ENCODE results near the gene DCAF12.

Gene DCAF12

DNA sequence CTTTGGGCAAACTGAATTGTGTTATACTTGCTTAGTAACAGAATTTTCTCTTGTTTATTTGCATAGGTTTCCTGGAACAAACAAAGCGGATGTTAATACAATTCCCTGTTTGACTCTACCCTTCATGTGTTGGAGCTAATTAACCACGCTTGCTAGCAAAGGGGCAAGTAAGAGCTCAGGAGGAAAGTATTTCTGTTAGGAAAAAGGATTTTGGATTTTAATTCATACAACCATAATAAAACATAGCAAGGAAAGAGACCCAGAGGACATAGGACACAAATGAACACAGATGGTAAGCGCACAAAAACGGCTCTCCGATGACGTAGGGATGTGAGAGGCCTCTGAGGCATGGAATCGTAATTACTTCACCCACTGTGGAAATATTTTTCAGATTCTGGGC, 5.1 kb upstream of the DCAF12 start (continued):
- TF ChIP-seq ZNF132 (tag by site-specific recombination; IDR thresholded peaks at IDR 0.05; ENCODE audit: borderline replicate concordance) (no peak), MEIS1 (CRISPR knock-in tag; IDR thresholded peaks at IDR 0.05; ENCODE audit: borderline replicate concordance) (no peak), REPIN1 (tag by site-specific recombination; IDR thresholded peaks at IDR 0.05; ENCODE audit: low read depth) (no peak)
- TF ChIP-seq, protein P1, sequence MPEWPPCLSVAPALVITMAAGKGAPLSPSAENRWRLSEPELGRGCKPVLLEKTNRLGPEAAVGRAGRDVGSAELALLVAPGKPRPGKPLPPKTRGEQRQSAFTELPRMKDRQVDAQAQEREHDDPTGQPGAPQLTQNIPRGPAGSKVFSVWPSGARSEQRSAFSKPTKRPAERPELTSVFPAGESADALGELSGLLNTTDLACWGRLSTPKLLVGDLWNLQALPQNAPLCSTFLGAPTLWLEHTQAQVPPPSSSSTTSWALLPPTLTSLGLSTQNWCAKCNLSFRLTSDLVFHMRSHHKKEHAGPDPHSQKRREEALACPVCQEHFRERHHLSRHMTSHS (tag by site-specific recombination; IDR thresholded peaks at IDR 0.05): no peak
- TF ChIP-seq, protein P2, sequence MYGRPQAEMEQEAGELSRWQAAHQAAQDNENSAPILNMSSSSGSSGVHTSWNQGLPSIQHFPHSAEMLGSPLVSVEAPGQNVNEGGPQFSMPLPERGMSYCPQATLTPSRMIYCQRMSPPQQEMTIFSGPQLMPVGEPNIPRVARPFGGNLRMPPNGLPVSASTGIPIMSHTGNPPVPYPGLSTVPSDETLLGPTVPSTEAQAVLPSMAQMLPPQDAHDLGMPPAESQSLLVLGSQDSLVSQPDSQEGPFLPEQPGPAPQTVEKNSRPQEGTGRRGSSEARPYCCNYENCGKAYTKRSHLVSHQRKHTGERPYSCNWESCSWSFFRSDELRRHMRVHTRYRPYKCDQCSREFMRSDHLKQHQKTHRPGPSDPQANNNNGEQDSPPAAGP (tag by site-specific recombination; IDR thresholded peaks at IDR 0.05): no peak

DNA sequence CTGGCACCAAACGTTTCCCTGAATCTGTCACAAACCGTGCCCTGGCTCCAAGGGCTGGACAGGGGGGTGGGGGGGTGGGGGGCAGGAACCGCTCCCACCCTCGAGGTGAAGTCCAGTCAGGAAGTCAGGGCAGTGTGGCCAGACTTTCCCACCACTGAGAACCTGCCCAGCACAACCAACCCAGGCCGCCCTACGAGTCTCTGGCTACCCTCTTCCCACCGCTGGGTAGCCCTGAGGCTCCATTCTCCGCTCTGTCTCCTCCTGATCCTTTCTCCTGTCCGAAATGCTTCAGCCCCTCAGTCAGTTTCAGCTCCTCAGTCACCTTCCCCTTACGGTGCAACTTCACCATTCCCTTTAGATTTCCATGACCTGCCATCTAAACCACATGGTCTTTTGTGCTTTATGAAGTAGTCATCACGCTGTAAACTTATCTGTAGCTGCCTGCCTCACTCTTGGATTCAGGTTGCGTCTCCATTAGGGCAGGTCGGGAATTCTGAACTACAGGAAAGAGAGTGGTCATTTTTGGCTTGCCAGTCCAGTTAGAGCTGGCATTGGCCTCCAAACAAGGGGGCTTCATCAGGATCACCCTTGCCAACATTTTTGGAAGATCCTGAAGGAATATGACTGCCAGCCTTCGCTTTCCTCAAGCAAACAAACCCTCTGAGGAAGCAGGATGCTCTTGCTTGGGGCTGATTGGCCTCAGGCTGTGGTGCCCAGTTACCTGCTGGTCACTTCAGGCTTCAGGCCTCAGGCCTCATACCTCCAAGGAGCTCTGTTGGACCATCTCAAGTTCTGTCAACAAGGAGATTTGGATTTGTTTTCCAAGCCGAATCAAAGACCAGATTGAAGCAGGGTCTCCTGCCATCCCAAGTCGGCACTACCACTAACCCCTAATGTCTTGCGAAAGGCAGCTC, 794 bp upstream of the DCAF12 start:
- POLR2A ChIA-PET: interaction anchor here (0.8 to 1.8 kb wide), 4 partner anchors 11 to 54 kb away, joined by 3 to 5 read pairs (median 3); partner anchors contain the start of gene UBAP1

DNA sequence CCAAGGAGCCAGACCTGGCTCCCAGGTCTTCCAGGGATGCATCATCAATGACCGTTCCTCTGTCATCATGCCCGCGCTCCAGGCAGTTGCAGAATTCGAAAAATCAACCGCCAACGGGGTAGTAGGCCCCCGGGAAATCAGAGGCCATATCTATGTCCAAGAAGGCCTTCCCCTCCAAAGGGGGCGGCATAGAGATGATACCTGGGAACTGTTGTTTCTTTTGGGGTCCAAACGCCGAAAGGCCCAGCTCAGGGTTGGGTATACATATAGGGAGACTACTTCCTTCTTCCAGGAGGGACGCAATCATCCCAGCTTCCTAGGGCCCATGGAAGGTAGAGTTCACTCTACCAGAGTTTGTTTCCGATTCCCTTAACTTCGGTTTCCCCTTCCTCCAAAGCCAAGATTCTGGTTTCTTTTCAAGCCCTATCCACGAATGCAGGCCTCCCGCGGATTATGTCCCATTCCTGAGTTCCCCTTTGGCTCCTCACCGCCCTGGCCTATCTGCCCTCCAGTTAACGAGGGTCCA, 754 bp downstream of the DCAF12 start:
- peak overlapping the region; percentile 69 for H3K27ac ChIP-seq (ENCODE audit: extremely low read depth, low read depth, low read length)
- H3K4me3 ChIP-seq (ENCODE audit: low read depth, low read length): peak overlapping the region; percentile 84
- H3K36me3 ChIP-seq (ENCODE audit: control insufficient read depth in 2 of 2, insufficient read depth in 1 of 2, low read length in 2 of 2): peaks cover 0 to 41% of the 10 kb centered on the region in 2 experiments; a peak in 2 of 3 replicates
- ChIA-PET POLR2A (interaction anchor here (0.6 to 1.8 kb wide), 4 partner anchors 9 to 54 kb away, joined by 4 to 9 read pairs (median 6); partner anchors contain the start of gene UBAP1), CTCF (interaction anchor here (0.7 to 1.5 kb wide), 2 partner anchors 52 to 105 kb away, joined by 3 to 5 read pairs; no protein-coding TSS in a partner anchor)
- 0 out of 2 replicates have a peak, but pooled peaks cover 2% of the 10 kb centered on the region for H3K4me1 ChIP-seq (ENCODE audit: control insufficient read depth, insufficient read depth, low read length)
- H3K9me3 ChIP-seq (ENCODE audit: control insufficient read depth, insufficient read depth, low read depth, low read length): no peaks in the 10 kb centered on the region
- TF ChIP-seq, protein P3, sequence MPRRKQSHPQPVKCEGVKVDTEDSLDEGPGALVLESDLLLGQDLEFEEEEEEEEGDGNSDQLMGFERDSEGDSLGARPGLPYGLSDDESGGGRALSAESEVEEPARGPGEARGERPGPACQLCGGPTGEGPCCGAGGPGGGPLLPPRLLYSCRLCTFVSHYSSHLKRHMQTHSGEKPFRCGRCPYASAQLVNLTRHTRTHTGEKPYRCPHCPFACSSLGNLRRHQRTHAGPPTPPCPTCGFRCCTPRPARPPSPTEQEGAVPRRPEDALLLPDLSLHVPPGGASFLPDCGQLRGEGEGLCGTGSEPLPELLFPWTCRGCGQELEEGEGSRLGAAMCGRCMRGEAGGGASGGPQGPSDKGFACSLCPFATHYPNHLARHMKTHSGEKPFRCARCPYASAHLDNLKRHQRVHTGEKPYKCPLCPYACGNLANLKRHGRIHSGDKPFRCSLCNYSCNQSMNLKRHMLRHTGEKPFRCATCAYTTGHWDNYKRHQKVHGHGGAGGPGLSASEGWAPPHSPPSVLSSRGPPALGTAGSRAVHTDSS (tag by site-specific recombination; IDR thresholded peaks at IDR 0.05): no peak
- TF ChIP-seq ZNF626 (tag by site-specific recombination; IDR thresholded peaks at IDR 0.05): no peak
- TF ChIP-seq ZBTB48 (tag by site-specific recombination; IDR thresholded peaks at IDR 0.05): 0 out of 2 replicates have a peak, but pooled peaks have one; percentile 48
- TF ChIP-seq, protein P4, sequence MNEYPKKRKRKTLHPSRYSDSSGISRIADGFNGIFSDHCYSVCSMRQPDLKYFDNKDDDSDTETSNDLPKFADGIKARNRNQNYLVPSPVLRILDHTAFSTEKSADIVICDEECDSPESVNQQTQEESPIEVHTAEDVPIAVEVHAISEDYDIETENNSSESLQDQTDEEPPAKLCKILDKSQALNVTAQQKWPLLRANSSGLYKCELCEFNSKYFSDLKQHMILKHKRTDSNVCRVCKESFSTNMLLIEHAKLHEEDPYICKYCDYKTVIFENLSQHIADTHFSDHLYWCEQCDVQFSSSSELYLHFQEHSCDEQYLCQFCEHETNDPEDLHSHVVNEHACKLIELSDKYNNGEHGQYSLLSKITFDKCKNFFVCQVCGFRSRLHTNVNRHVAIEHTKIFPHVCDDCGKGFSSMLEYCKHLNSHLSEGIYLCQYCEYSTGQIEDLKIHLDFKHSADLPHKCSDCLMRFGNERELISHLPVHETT (tag by site-specific recombination; IDR thresholded peaks at IDR 0.05): no peak
- TF ChIP-seq ZNF133 (tag by site-specific recombination; IDR thresholded peaks at IDR 0.05): no peak
- 0 out of 2 replicates have a peak, but pooled peaks have one; percentile 36 for TF ChIP-seq IKZF3 (tag by site-specific recombination; IDR thresholded peaks at IDR 0.05)
- peak; percentile 90 for TF ChIP-seq ZBTB17 (tag by site-specific recombination; IDR thresholded peaks at IDR 0.05)
- TF ChIP-seq, protein P5, sequence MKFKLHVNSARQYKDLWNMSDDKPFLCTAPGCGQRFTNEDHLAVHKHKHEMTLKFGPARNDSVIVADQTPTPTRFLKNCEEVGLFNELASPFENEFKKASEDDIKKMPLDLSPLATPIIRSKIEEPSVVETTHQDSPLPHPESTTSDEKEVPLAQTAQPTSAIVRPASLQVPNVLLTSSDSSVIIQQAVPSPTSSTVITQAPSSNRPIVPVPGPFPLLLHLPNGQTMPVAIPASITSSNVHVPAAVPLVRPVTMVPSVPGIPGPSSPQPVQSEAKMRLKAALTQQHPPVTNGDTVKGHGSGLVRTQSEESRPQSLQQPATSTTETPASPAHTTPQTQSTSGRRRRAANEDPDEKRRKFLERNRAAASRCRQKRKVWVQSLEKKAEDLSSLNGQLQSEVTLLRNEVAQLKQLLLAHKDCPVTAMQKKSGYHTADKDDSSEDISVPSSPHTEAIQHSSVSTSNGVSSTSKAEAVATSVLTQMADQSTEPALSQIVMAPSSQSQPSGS (tag by site-specific recombination; IDR thresholded peaks at IDR 0.05; ENCODE audit: low read depth): no peak

More for the DNA sequence above, 794 bp upstream of the DCAF12 start:
- TF ChIP-seq MYNN (tag by site-specific recombination; IDR thresholded peaks at IDR 0.05; ENCODE audit: borderline replicate concordance): no peak
- no peak for TF ChIP-seq PRDM1 (tag by site-specific recombination; IDR thresholded peaks at IDR 0.05)
- TF ChIP-seq OSR2 (tag by site-specific recombination; IDR thresholded peaks at IDR 0.05): no peak
- no peak for TF ChIP-seq YY2 (tag by site-specific recombination; IDR thresholded peaks at IDR 0.05)
- no peak for TF ChIP-seq SP2 (tag by site-specific recombination; IDR thresholded peaks at IDR 0.05)
- TF ChIP-seq, protein P6, sequence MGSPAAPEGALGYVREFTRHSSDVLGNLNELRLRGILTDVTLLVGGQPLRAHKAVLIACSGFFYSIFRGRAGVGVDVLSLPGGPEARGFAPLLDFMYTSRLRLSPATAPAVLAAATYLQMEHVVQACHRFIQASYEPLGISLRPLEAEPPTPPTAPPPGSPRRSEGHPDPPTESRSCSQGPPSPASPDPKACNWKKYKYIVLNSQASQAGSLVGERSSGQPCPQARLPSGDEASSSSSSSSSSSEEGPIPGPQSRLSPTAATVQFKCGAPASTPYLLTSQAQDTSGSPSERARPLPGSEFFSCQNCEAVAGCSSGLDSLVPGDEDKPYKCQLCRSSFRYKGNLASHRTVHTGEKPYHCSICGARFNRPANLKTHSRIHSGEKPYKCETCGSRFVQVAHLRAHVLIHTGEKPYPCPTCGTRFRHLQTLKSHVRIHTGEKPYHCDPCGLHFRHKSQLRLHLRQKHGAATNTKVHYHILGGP (tag by site-specific recombination; IDR thresholded peaks at IDR 0.05): no peak
- no peak for TF ChIP-seq ZNF747 (tag by site-specific recombination; IDR thresholded peaks at IDR 0.05)
- TF ChIP-seq ZNF626 (tag by site-specific recombination; IDR thresholded peaks at IDR 0.05): no peak
- no peak for TF ChIP-seq YY1 (tag by site-specific recombination; IDR thresholded peaks at IDR 0.05)
- no peak for TF ChIP-seq ZNF239 (tag by site-specific recombination; IDR thresholded peaks at IDR 0.05)
- H3K36me3 ChIP-seq (ENCODE audit: control insufficient read depth in 2 of 2, insufficient read depth in 1 of 2, low read length in 2 of 2): peaks cover 0 to 28% of the 10 kb centered on the region in 2 experiments; a peak in 1 of 3 replicates
- H3K4me3 ChIP-seq (ENCODE audit: low read depth, low read length): peak overlapping the region; percentile 84
- CTCF ChIA-PET: interaction anchor here (0.9 to 1.5 kb wide), 2 partner anchors 53 to 126 kb away, joined by 4 to 5 read pairs; no protein-coding TSS in a partner anchor
- H3K4me1 ChIP-seq (ENCODE audit: control insufficient read depth, insufficient read depth, low read length): 0 out of 2 replicates have a peak, but pooled peaks cover 2% of the 10 kb centered on the region
- H3K27ac ChIP-seq (ENCODE audit: extremely low read depth, low read depth, low read length): peak overlapping the region; percentile 69
- H3K9me3 ChIP-seq (ENCODE audit: control insufficient read depth, insufficient read depth, low read depth, low read length): no peaks in the 10 kb centered on the region
